Liver (tissue), 9 donors: ENCODE data around the gene ZNF133. TPM values are rescaled to one million over a fixed set of nuclear protein-coding genes. Genes with fewer than 3 reads are reported as not detected.

ENCODE experiments used
- DNase-seq: peaks from one replicate; pipeline ENCODE4 v3.0.0-alpha.2; 2017; ENCODE audit warnings: low spot score
- H3K27ac ChIP-seq, 2 donors: one replicate each; pipeline ENCODE4 v1.7.0; 2013; ENCODE audit warnings: inconsistent platforms in 2 of 2, low read length in 2 of 2, control low read depth in 1 of 2, low read depth in 1 of 2, mild to moderate bottlenecking in 1 of 2
- H3K27me3 ChIP-seq, 4 donors: one replicate each; pipeline versions ENCODE4 v1.6.1 to v1.7.0; 2013; ENCODE audit warnings: low read length in 3 of 4, inconsistent platforms in 1 of 4, mild to moderate bottlenecking in 1 of 4, moderate library complexity in 1 of 4; ENCODE audit not compliant: control insufficient read depth in 4 of 4, insufficient read depth in 4 of 4
- H3K36me3 ChIP-seq, 4 donors: one replicate each; pipeline versions ENCODE4 v1.6.1 to v1.7.0; 2013; ENCODE audit warnings: low read length in 3 of 4, mild to moderate bottlenecking in 3 of 4, low read depth in 1 of 4, moderate library complexity in 1 of 4; ENCODE audit not compliant: control insufficient read depth in 4 of 4, insufficient read depth in 3 of 4
- H3K4me1 ChIP-seq, 4 donors: one replicate each; pipeline versions ENCODE4 v1.6.1 to v1.7.0; 2013; ENCODE audit warnings: low read length in 3 of 4, mild to moderate bottlenecking in 3 of 4, moderate library complexity in 1 of 4; ENCODE audit not compliant: control insufficient read depth in 4 of 4, insufficient read depth in 4 of 4
- H3K4me3 ChIP-seq, 3 donors: one replicate each; pipeline versions ENCODE4 v1.6.1 to v1.7.0; 2013; ENCODE audit warnings: low read length in 3 of 3, control low read depth in 1 of 3, low read depth in 1 of 3, mild to moderate bottlenecking in 1 of 3
- H3K9ac ChIP-seq, 2 donors: one replicate each; pipeline ENCODE4 v1.7.0; 2013; ENCODE audit warnings: low read length in 2 of 2, mild to moderate bottlenecking in 2 of 2, moderate library complexity in 2 of 2, control low read depth in 1 of 2, low read depth in 1 of 2
- H3K9me3 ChIP-seq, 4 donors: one replicate each; pipeline versions ENCODE4 v1.6.1 to v1.7.0; 2013; ENCODE audit warnings: low read length in 3 of 4; ENCODE audit not compliant: control insufficient read depth in 4 of 4
- ATF3 ChIP-seq: IDR thresholded peaks from 2 replicates; pipeline ENCODE4 v1.6.1; 2016; ENCODE audit warnings: antibody characterized with exemption
- CTCF ChIP-seq: fragments of 150-350 bp; IDR thresholded peaks from 2 replicates; pipeline ENCODE4 v1.5.1; 2017; ENCODE audit warnings: improper control_type of control experiment, low read depth, low read length; ENCODE audit not compliant: missing input control
- EGR1 ChIP-seq, 2 donors: IDR thresholded peaks; 2 replicates each; pipeline ENCODE4 v1.6.1; 2016 to 2018; ENCODE audit warnings: antibody characterized with exemption in 2 of 2, low read depth in 2 of 2
- FOXA1 ChIP-seq: IDR thresholded peaks from 2 replicates; pipeline ENCODE4 v1.6.1; 2016; ENCODE audit warnings: antibody characterized with exemption
- FOXA2 ChIP-seq: IDR thresholded peaks from 2 replicates; pipeline ENCODE4 v1.6.1; 2016; ENCODE audit warnings: antibody characterized with exemption
- GABPA ChIP-seq, 2 donors: IDR thresholded peaks in 1 of 2; conservative IDR thresholded peaks in 1 of 2; 2 replicates each; pipeline ENCODE4 v1.6.1; 2016; ENCODE audit warnings: antibody characterized with exemption in 2 of 2, mild to moderate bottlenecking in 1 of 2, moderate library complexity in 1 of 2
- HNF4A ChIP-seq, 2 donors: conservative IDR thresholded peaks; 2 replicates each; pipeline ENCODE4 v1.6.1; 2016; ENCODE audit warnings: antibody characterized with exemption in 2 of 2, mild to moderate bottlenecking in 2 of 2
- HNF4G ChIP-seq: IDR thresholded peaks from 2 replicates; pipeline ENCODE4 v1.6.1; 2016; ENCODE audit warnings: antibody characterized with exemption
- JUND ChIP-seq, 2 donors: IDR thresholded peaks; 2 replicates each; pipeline ENCODE4 v1.6.1; 2016; ENCODE audit warnings: antibody characterized with exemption in 2 of 2
- MAX ChIP-seq: IDR thresholded peaks from 2 replicates; pipeline ENCODE4 v1.6.1; 2016; ENCODE audit warnings: antibody characterized with exemption
- NR2F2 ChIP-seq: IDR thresholded peaks from 2 replicates; pipeline ENCODE4 v1.6.1; 2016; ENCODE audit warnings: antibody characterized with exemption
- RAD21 ChIP-seq, 2 donors: IDR thresholded peaks; 2 replicates each; pipeline ENCODE4 v1.6.1; 2016; ENCODE audit warnings: antibody characterized with exemption in 2 of 2, mild to moderate bottlenecking in 2 of 2
- REST ChIP-seq: IDR thresholded peaks from 2 replicates; pipeline ENCODE4 v1.6.1; 2016; ENCODE audit warnings: antibody characterized with exemption, mild to moderate bottlenecking
- RXRA ChIP-seq, 2 donors: IDR thresholded peaks; 2 replicates each; pipeline ENCODE4 v1.6.1; 2017 to 2018; ENCODE audit warnings: antibody characterized with exemption in 2 of 2, mild to moderate bottlenecking in 1 of 2
- SP1 ChIP-seq: IDR thresholded peaks from 2 replicates; pipeline ENCODE4 v1.6.1; 2018; ENCODE audit warnings: antibody characterized with exemption, mild to moderate bottlenecking
- TAF1 ChIP-seq: conservative IDR thresholded peaks from 2 replicates; pipeline ENCODE4 v1.6.1; 2016; ENCODE audit warnings: antibody characterized with exemption, mild to moderate bottlenecking
- YY1 ChIP-seq: IDR thresholded peaks from 2 replicates; pipeline ENCODE4 v1.6.1; 2016; ENCODE audit warnings: antibody characterized with exemption, mild to moderate bottlenecking
- ZBTB33 ChIP-seq: IDR thresholded peaks from 2 replicates; pipeline ENCODE4 v1.6.1; 2016; ENCODE audit warnings: antibody characterized with exemption
- WGBS: extraction: QIAGEN DNeasy Blood & Tissue Kit; methylation state at CpG from one replicate; pipeline ENCODE4 v1.1.7; 2013; 5-methylcytosine and 5-hydroxymethylcytosine counted together
- polyA plus RNA-seq, 2 donors: library from polyadenylated mRNA; stranded (reverse) in 1 of 2; unstranded in 1 of 2; fragments of 200-250 nt in 1 of 2; fragments of >200 nt in 1 of 2; fragmentation: Nextera tagmentation in 1 of 2; extraction: Ambion mirVana in 1 of 2; gene quantifications; one replicate each; pipeline versions ENCODE4 v1.2.1 to v1.2.3, GENCODE V29; 2013 to 2015
- total RNA-seq, 2 donors: library from RNA; depleted of rRNA; stranded (reverse); fragments of >200 nt; gene quantifications; one replicate each; pipeline ENCODE4 v1.2.3, GENCODE V29; 2014
- donor health status: healthy.
- donor health status: healthy.
- donor health status: healthy.
- donor health status: healthy.
- donor health status: healthy.

The ZNF133 gene
- total and polyA plus RNA-seq, 4 donors = 3.4 to 9.5 (median 6.0) TPM

- no peak for TF ChIP-seq REST
- no peak for TF ChIP-seq RXRA (IDR thresholded peaks at IDR 0.05)
Measured at GRCh38 chr20:18313411-18313810, 25.1 kb downstream of the ZNF133 start (continued).

- Histone ChIP-seq H3K4me3 (no peak overlapping the region), H3K36me3 (peaks cover 3 to 30% (median 18%) of the 10 kb centered on the region in 4 donors), H3K27ac (no peak overlapping the region), H3K27me3 (no peaks in the 10 kb centered on the region), H3K4me1 (no peaks in the 10 kb centered on the region), H3K9ac (no peak overlapping the region), H3K9me3 (no peaks in the 10 kb centered on the region)
- 97% methylated on average over 8 of the region's 8 CpGs for WGBS
- TF ChIP-seq EGR1 (IDR thresholded peaks at IDR 0.05; ENCODE audit: low read depth in 2 of 2) = no peak
- TF ChIP-seq ZBTB33 = no peak
- TF ChIP-seq HNF4G = no peak
- no peak for TF ChIP-seq YY1
- TF ChIP-seq NR2F2 = no peak
- no peak for TF ChIP-seq TAF1
- no peak for TF ChIP-seq FOXA2
- no peak for TF ChIP-seq REST
- no peak for TF ChIP-seq FOXA1
- TF ChIP-seq ATF3 = no peak
- no peak for TF ChIP-seq HNF4A (conservative IDR thresholded peaks at IDR 0.05)
- TF ChIP-seq RAD21 (IDR thresholded peaks at IDR 0.05) = no peak
- no peak for TF ChIP-seq RXRA (IDR thresholded peaks at IDR 0.05)
- TF ChIP-seq MAX = no peak
- no peak for TF ChIP-seq JUND (IDR thresholded peaks at IDR 0.05)
- no peak for TF ChIP-seq SP1
- no peak for TF ChIP-seq CTCF
- no peak for TF ChIP-seq GABPA (IDR thresholded peaks at IDR 0.05 in 1 of 2, conservative IDR thresholded peaks at IDR 0.05 in 1 of 2)
- DNase-seq = no peak
Measured at GRCh38 chr20:18314786-18315406, 26.6 kb downstream of the ZNF133 start.
